Measurements from ENCODE around the gene TRIM65.

GRCh38 chr17:75893305-75894048 lies 3.3 kb downstream of the TRIM65 start:
- TF ChIP-seq, protein P1, sequence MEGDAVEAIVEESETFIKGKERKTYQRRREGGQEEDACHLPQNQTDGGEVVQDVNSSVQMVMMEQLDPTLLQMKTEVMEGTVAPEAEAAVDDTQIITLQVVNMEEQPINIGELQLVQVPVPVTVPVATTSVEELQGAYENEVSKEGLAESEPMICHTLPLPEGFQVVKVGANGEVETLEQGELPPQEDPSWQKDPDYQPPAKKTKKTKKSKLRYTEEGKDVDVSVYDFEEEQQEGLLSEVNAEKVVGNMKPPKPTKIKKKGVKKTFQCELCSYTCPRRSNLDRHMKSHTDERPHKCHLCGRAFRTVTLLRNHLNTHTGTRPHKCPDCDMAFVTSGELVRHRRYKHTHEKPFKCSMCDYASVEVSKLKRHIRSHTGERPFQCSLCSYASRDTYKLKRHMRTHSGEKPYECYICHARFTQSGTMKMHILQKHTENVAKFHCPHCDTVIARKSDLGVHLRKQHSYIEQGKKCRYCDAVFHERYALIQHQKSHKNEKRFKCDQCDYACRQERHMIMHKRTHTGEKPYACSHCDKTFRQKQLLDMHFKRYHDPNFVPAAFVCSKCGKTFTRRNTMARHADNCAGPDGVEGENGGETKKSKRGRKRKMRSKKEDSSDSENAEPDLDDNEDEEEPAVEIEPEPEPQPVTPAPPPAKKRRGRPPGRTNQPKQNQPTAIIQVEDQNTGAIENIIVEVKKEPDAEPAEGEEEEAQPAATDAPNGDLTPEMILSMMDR (conservative IDR thresholded peaks at IDR 0.05; ENCODE audit: low read length): no peak
- no peak for TF ChIP-seq EZH2phosphoT487 (IDR thresholded peaks at IDR 0.05; ENCODE audit: borderline replicate concordance, low read depth, low read length)
